ENCODE measurements around the gene KRT26.

DNA sequence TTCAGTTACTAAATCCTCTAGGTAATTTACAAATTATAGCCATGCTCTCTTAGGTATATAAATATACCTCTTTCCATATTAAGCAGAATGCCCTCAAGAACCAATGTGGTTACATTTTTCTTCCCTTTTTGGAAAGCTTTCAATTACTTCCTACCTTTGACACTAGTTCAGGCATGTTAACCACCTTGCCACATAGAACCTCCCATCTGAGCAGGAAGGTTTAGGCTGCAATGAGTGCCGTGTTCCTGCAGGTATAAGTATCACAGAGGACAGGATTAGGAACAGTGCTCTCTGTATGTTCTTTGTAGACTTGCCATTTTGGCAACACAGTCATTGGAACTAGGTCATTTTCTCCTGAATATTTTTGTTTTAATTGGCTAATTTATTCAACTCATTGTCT lies 37.0 kb downstream of the KRT26 start:
- TF ChIP-seq POLR2A (IDR thresholded peaks at IDR 0.05; ENCODE audit: low read length): no peak
- no peak for TF ChIP-seq GATA1 (IDR thresholded peaks at IDR 0.05; ENCODE audit: low read depth, low read length)
